NB4 (cell line): ENCODE results near the gene NUS1.

Experiments used
- CTCF ChIP-seq: IDR thresholded peaks from one replicate; pipeline ENCODE4 v1.5.1; 2012; ENCODE audit warnings: low read depth, low read length
- MAX ChIP-seq: IDR thresholded peaks from 2 replicates; pipeline ENCODE4 v1.6.1; 2011; ENCODE audit warnings: low read depth, low read length

- TF ChIP-seq CTCF = no peak
- TF ChIP-seq MAX = no peak
Observed at GRCh38 chr6:117711369-117711768, 36.1 kb downstream of the NUS1 start.
